Pancreas (tissue), 10 donors: ENCODE measurements around the gene TRIM17. TPM values are rescaled to one million over a fixed set of nuclear protein-coding genes. Genes with fewer than 3 reads are reported as not detected.

ENCODE experiments used
- ATAC-seq, 4 donors: fragments of 200-7000 bp; cut with Tn5 transposase; one replicate each; pipeline versions ENCODE4 v1.8.0 to v1.9.1; 2020; ENCODE audit warnings: mild to moderate bottlenecking in 4 of 4, moderate library complexity in 4 of 4
- DNase-seq, 6 donors: peaks; one replicate each; pipeline ENCODE4 v3.0.0-alpha.2; 2020
- FAIRE-seq: peaks from 2 replicates; lab custom pipeline; 2012; peaks lifted over from hg19 to GRCh38; lab: Jason Lieb, UNC
- H3K27ac ChIP-seq, 4 donors: fragments of 200-600 bp; sonication (generic); 1 replicate in 3 of 4; 2 replicates in 1 of 4; pipeline versions ENCODE4 v1.5.0 to v1.8.0; 2020
- H3K27me3 ChIP-seq, 4 donors: fragments of 200-600 bp; one replicate each; pipeline ENCODE4 v1.8.0; 2021
- H3K36me3 ChIP-seq, 3 donors: fragments of 200-600 bp; sonication (generic) in 1 of 3; one replicate each; pipeline versions ENCODE4 v1.5.0 to v1.8.0; 2020 to 2021
- H3K4me1 ChIP-seq, 3 donors: fragments of 200-600 bp; one replicate each; pipeline ENCODE4 v1.8.0; 2021
- H3K4me3 ChIP-seq, 4 donors: fragments of 200-600 bp; sonication (generic) in 2 of 4; one replicate each; pipeline versions ENCODE4 v1.5.0 to v1.8.0; 2020 to 2021
- H3K9me3 ChIP-seq, 4 donors: fragments of 200-600 bp; one replicate each; pipeline ENCODE4 v1.8.0; 2021
- CTCF ChIP-seq, 4 donors: fragments of 200-600 bp; sonication (generic) in 3 of 4; IDR thresholded peaks; one replicate each; pipeline versions ENCODE4 v1.5.0 to v1.8.0; 2021; ENCODE audit warnings: antibody characterized with exemption in 4 of 4
- WGBS, 2 donors: extraction: QIAGEN DNeasy Blood & Tissue Kit; methylation state at CpG; one replicate each; pipeline ENCODE4 v1.1.7; 2013; 5-methylcytosine and 5-hydroxymethylcytosine counted together
- intact Hi-C, 3 donors: fragments of 100-400 bp; cut with DNase I; formaldehyde crosslinking; loops; one replicate each; pipeline versions ENCODE4 v1.11.1 to v1.14.2; 2022
- polyA plus RNA-seq, 2 donors: library from polyadenylated mRNA; stranded (reverse); fragments of 200-250 nt; gene quantifications; one replicate each; pipeline ENCODE4 v1.2.3, GENCODE V29; 2013
- total RNA-seq, 6 donors: library from RNA; stranded (reverse); fragmentation: NEBNext Ultra II Directional in 4 of 6; extraction: Animal tissue kit (Norgen Biotek cat#: 25700) in 4 of 6; gene quantifications; one replicate each; pipeline versions ENCODE4 v1.2.1 to v1.2.4, GENCODE V29; 2021 to 2023
- donor health status: healthy with polysubstance abuse.
- donor health status: DM: no; HTN: no; CAD: no; lungs with moderate emphysema.
- donor health status: DM: no; HTN: no; CAD: no.
- donor health status: control.
- donor health status: control.
- donor health status: Bipolar disorder and iron deficiency.
- donor health status: DM: yes; HTN: yes; CAD: no.
- donor health status: DM: no; HTN: no; CAD: no.
- donor health status: DM: no; HTN: no; CAD: no.
- donor health status: DM: yes; HTN: yes; CAD: no.

TRIM17 gene
- total and polyA plus RNA-seq, 8 donors: 0.14 to 2.4 (median 0.38) TPM; not detected in 1

GRCh38 chr1:228393268-228393701, 23.4 kb downstream of the TRIM17 start:
- H3K36me3 ChIP-seq: peaks cover 0 to 27% (median 0%) of the 10 kb centered on the region in 3 donors
- H3K9me3 ChIP-seq: no peaks in the 10 kb centered on the region
- FAIRE-seq (no peak), ATAC-seq (peak; percentile 69 to 92 (median 83)), DNase-seq (peak in 4 of 6 donors; percentile 36 to 71 (median 52))
- TF ChIP-seq CTCF (IDR thresholded peaks at IDR 0.05): peak in 2 of 4 donors; percentile 8 to 16
- peak overlapping the region in 2 of 4 donors; percentile 39 to 42 for H3K27ac ChIP-seq
- WGBS, 2 donors: 24 to 37% methylated on average over 8 of the region's 8 CpGs
- H3K4me1 ChIP-seq: no peaks in the 10 kb centered on the region
- intact Hi-C loops: no loop called here
- H3K27me3 ChIP-seq: no peaks in the 10 kb centered on the region
- no peak overlapping the region for H3K4me3 ChIP-seq

DNA sequence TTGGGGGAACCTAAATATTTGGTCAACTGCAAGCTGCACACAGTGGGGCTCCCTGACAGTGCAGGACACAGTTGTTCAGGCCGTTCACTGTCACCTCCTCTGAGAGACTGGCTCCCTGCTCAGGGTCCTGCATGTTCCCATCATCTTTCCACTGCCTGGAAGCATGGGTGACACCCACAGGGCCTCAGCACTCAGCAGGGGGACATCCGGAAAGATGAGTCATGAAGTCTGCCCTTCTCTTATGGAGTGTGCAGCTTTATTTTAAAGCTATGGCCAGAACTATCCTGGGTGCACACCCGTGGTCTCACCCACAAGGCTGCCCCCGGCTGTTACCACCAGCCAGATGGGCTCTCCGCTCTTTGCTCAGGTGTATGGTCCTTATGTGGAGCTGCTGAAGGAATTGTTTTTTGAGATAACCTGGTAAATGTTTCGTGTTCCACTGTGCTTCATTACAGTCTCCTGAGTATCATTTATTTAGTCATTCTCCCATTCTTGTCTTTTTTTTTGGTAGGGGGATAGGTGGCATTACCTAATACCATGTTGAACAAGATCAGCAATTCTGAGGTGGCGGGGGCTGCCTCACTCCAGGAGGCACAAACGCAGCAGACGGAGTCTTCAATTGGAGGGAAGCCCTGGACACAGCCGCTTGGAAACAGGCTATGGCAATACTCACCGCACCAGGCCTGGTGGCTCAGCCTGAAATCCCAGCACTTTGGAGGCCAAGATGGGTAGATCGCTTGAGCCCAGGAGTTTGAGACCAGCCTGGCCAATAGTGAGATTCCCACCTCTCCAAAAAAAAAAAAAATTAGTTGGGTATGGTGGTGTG, 24.3 kb downstream of the TRIM17 start:
- Histone ChIP-seq H3K27ac (no peak overlapping the region), H3K4me3 (no peak overlapping the region), H3K27me3 (no peaks in the 10 kb centered on the region), H3K9me3 (no peaks in the 10 kb centered on the region), H3K36me3 (peaks cover 0 to 27% (median 0%) of the 10 kb centered on the region in 3 donors), H3K4me1 (no peaks in the 10 kb centered on the region)
- FAIRE-seq (no peak), DNase-seq (peak in 1 of 6 donors; percentile 1), ATAC-seq (no peak)
- intact Hi-C loops: no loop called here
- no peak for TF ChIP-seq CTCF (IDR thresholded peaks at IDR 0.05)
- 91 to 92% methylated on average over 12 of the region's 12 CpGs for WGBS, 2 donors

DNA sequence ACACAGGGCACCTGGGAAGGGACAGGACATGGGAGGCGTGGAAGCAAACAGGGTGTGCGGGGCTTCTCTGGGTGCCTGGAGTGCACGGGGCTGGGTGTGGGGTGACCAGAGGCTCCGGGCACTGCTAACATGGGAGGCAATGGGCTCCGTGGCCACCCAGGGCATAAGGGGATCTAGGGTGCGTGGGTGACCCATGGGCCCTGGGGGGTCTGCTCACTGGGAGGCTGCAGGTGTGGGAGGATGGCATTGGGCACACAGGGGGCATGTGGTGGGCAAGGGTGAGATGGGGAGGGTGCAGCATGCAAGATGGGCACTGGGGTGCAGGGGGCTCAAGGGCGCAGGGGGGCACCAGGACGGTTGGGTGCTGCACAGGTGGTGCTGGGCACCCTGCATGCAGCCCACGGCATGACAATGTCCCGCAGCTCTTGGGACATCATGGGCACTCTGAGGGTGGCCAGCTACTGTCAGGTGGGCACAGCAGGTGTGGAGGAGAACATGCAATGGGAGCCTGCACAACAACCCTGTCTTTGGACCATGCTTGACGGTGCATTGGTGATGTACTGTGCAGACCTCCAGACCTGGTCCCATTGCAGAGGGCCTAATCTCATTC, 25.1 kb downstream of the TRIM17 start:
- intact Hi-C loops: no loop called here
- Histone ChIP-seq H3K27me3 (no peaks in the 10 kb centered on the region), H3K36me3 (peaks cover 0 to 22% (median 0%) of the 10 kb centered on the region in 3 donors), H3K27ac (no peak overlapping the region), H3K4me1 (no peaks in the 10 kb centered on the region), H3K9me3 (no peaks in the 10 kb centered on the region), H3K4me3 (no peak overlapping the region)
- TF ChIP-seq CTCF (IDR thresholded peaks at IDR 0.05): no peak
- WGBS, 2 donors: 87 to 91% methylated on average over 11 of the region's 11 CpGs
- FAIRE-seq (no peak), ATAC-seq (no peak), DNase-seq (peak in 3 of 6 donors; percentile 1 to 51 (median 16))

GRCh38 chr1:228390649-228391048, 26.0 kb downstream of the TRIM17 start:
- WGBS, 2 donors: 73 to 81% methylated on average over 10 of the region's 10 CpGs
- Histone ChIP-seq H3K27ac (no peak overlapping the region), H3K9me3 (no peaks in the 10 kb centered on the region), H3K4me3 (no peak overlapping the region), H3K36me3 (peaks cover 0 to 14% (median 0%) of the 10 kb centered on the region in 3 donors), H3K4me1 (no peaks in the 10 kb centered on the region), H3K27me3 (no peaks in the 10 kb centered on the region)
- ATAC-seq (no peak), FAIRE-seq (no peak), DNase-seq (no peak)
- TF ChIP-seq CTCF (IDR thresholded peaks at IDR 0.05): no peak
- intact Hi-C loops: no loop called here
